Stimulated activated naive CD8-positive, alpha-beta T cell treated with anti-CD3 and anti-CD28 coated beads, Interleukin-15, amount 100 ng/mL, for 72 hours (primary cell): ENCODE measurements around the gene ZNF829.

ENCODE experiments used
- ATAC-seq: fragments of 150-1000 bp; cut with Tn5 transposase; 2 replicates; pipeline ENCODE4 v1.10.0; 2021; ENCODE audit warnings: mild to moderate bottlenecking, moderate library complexity
- DNase-seq, 2 donors: peaks; one replicate each; pipeline ENCODE4 v3.0.0; 2021 to 2022
- H3K27ac Mint-ChIP-seq, 2 donors: one replicate each; pipeline ENCODE4 v1.8.0; 2022; ENCODE audit warnings: mild to moderate bottlenecking in 2 of 2, mixed read lengths in 2 of 2, moderate library complexity in 2 of 2
- H3K27me3 Mint-ChIP-seq: one replicate; pipeline ENCODE4 v1.8.0; 2022; ENCODE audit warnings: mixed read lengths
- H3K4me1 Mint-ChIP-seq: one replicate; pipeline ENCODE4 v1.8.0; 2022; ENCODE audit warnings: mild to moderate bottlenecking, mixed read lengths
- H3K4me3 Mint-ChIP-seq, 2 donors: one replicate each; pipeline ENCODE4 v1.8.0; 2022; ENCODE audit warnings: mild to moderate bottlenecking in 2 of 2, mixed read lengths in 2 of 2, moderate library complexity in 1 of 2
- H3K9me3 Mint-ChIP-seq, 2 donors: one replicate each; pipeline ENCODE4 v1.8.0; 2022; ENCODE audit warnings: mixed read lengths in 2 of 2

Gene ZNF829

GRCh38 chr19:36850559-36851442 lies 65.3 kb downstream of the ZNF829 start, which contains the start of gene ZNF345:
Gene ZNF345 (plus strand): TSS chr19:36850876. CDS start chr19:36876831, 25,955 bp downstream.
- Mint-ChIP-seq H3K4me1 (no peaks in the 10 kb centered on the region), H3K4me3 (no peak within 1 kb of the TSS)
- peak; percentile 87 for ATAC-seq

GRCh38 chr19:36849701-36850558 lies 66.2 kb downstream of the ZNF829 start:
- no peak overlapping the region for H3K4me3 Mint-ChIP-seq
- H3K9me3 Mint-ChIP-seq, result peaks cover 14 to 23% of the 10 kb centered on the region in 2 donors
- no peaks in the 10 kb centered on the region for H3K4me1 Mint-ChIP-seq
- peak; percentile 93 for ATAC-seq
- DNase-seq, result peak; percentile 86 to 91
- H3K27ac Mint-ChIP-seq, result no peak overlapping the region
- no peaks in the 10 kb centered on the region for H3K27me3 Mint-ChIP-seq

More at GRCh38 chr19:36850559-36851442, 65.3 kb downstream of the ZNF829 start, which contains the start of gene ZNF345:
- no peak within 1 kb of the TSS for H3K27ac Mint-ChIP-seq
- peak; percentile 86 to 91 for DNase-seq
- H3K9me3 Mint-ChIP-seq, result peaks cover 18 to 21% of the 10 kb centered on the region in 2 donors
- no peaks in the 10 kb centered on the region for H3K27me3 Mint-ChIP-seq

DNA sequence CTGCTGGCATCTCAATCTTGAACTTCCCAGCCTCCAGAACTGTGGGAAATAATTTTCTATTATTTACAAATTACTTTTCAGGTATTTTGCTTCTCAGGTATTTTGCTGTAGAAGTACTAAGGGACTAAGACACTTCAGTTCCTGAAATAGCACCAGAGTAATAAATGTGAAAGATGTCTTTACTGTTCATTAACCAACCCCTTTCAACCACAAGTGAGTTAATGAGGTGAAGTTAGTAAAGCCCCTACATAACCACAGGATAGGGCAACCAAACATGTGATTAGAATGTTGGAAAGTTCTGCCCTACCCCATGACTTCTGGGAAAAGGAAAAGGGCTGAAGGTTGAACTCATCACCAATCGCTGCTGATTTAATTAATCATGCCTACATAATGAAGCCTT lies 68.1 kb downstream of the ZNF829 start:
- DNase-seq (no peak), ATAC-seq (no peak)
- no peaks in the 10 kb centered on the region for H3K27me3 Mint-ChIP-seq
- H3K4me1 Mint-ChIP-seq, result no peaks in the 10 kb centered on the region
- peaks cover 8 to 14% of the 10 kb centered on the region in 2 donors for H3K9me3 Mint-ChIP-seq
- peak overlapping the region; percentile 50 to 97 for H3K27ac Mint-ChIP-seq
- H3K4me3 Mint-ChIP-seq, result peak overlapping the region in 1 of 2 donors; percentile 91

GRCh38 chr19:36838784-36839324 lies 77.2 kb downstream of the ZNF829 start:
- H3K4me3 Mint-ChIP-seq, result no peak overlapping the region
- no peak for ATAC-seq

More at GRCh38 chr19:36838784-36839324, 77.2 kb downstream of the ZNF829 start:
- H3K4me1 Mint-ChIP-seq, result no peaks in the 10 kb centered on the region
- no peak for DNase-seq
- no peaks in the 10 kb centered on the region for H3K27me3 Mint-ChIP-seq
- peaks cover 13 to 22% of the 10 kb centered on the region in 2 donors for H3K9me3 Mint-ChIP-seq
- peak overlapping the region; percentile 23 to 73 for H3K27ac Mint-ChIP-seq
